Loucy (cell line): ENCODE results near the gene PRELID1.

Experiments used
- H2AFZ ChIP-seq: fragments of 200-600 bp; sonication (generic); 2 replicates; pipeline ENCODE4 v1.6.0; 2016; ENCODE audit warnings: antibody characterized with exemption, mild to moderate bottlenecking, low read length, moderate library complexity
- H3F3A ChIP-seq: fragments of 200-600 bp; 2 replicates; pipeline ENCODE4 v1.6.0; 2016; ENCODE audit warnings: antibody characterized with exemption, low read depth, mild to moderate bottlenecking
- H3K27me3 ChIP-seq: fragments of 200-600 bp; sonication (generic); 2 replicates; pipeline ENCODE4 v1.6.1; 2014; ENCODE audit warnings: low read length, mild to moderate bottlenecking; ENCODE audit not compliant: insufficient read depth, poor library complexity, severe bottlenecking
- H3K36me3 ChIP-seq: fragments of 200-600 bp; sonication (generic); 2 replicates; pipeline ENCODE4 v1.6.1; 2016; ENCODE audit warnings: low read length; ENCODE audit not compliant: insufficient read depth
- H3K4me1 ChIP-seq: fragments of 200-600 bp; sonication (generic); 2 replicates; pipeline ENCODE4 v1.5.1; 2014; ENCODE audit warnings: low read length, mild to moderate bottlenecking; ENCODE audit not compliant: insufficient read depth, poor library complexity, severe bottlenecking
- H3K4me2 ChIP-seq: fragments of 200-600 bp; sonication (generic); 2 replicates; pipeline ENCODE4 v1.6.0; 2014; ENCODE audit warnings: antibody characterized with exemption, low read length, low read depth, mild to moderate bottlenecking; ENCODE audit not compliant: poor library complexity, severe bottlenecking
- H3K4me3 ChIP-seq: fragments of 200-600 bp; sonication (generic); 2 replicates; pipeline ENCODE4 v1.5.1; 2014; ENCODE audit warnings: low read length, mild to moderate bottlenecking, mixed read lengths; ENCODE audit not compliant: poor library complexity, severe bottlenecking
- H3K79me2 ChIP-seq: fragments of 200-600 bp; sonication (generic); 2 replicates; pipeline ENCODE4 v1.6.1; 2014; ENCODE audit warnings: low read length; ENCODE audit not compliant: insufficient read depth
- H3K9ac ChIP-seq: fragments of 200-600 bp; sonication (generic); 2 replicates; pipeline ENCODE4 v1.6.0; 2014; ENCODE audit warnings: mild to moderate bottlenecking, low read depth, low read length, moderate library complexity; ENCODE audit not compliant: poor library complexity, severe bottlenecking
- H3K9me2 ChIP-seq: fragments of 200-600 bp; sonication (generic); replicated peaks from 2 replicates; pipeline ENCODE4 v1.6.1; 2016; ENCODE audit warnings: low read depth, low read length, mixed read lengths
- H3K9me3 ChIP-seq: fragments of 200-600 bp; sonication (generic); 2 replicates; pipeline ENCODE4 v1.6.1; 2014; ENCODE audit warnings: mild to moderate bottlenecking, antibody characterized with exemption, low read length, low read depth; ENCODE audit not compliant: insufficient read depth
- H4K20me1 ChIP-seq: fragments of 200-600 bp; sonication (generic); 2 replicates; pipeline ENCODE4 v1.6.0; 2014; ENCODE audit warnings: antibody characterized with exemption, low read length, mild to moderate bottlenecking; ENCODE audit not compliant: insufficient read depth, poor library complexity, severe bottlenecking
- CTCF ChIP-seq: fragments of 200-600 bp; sonication (generic); conservative IDR thresholded peaks from 2 replicates; pipeline ENCODE4 v1.5.1; 2014; ENCODE audit warnings: mild to moderate bottlenecking, antibody characterized with exemption, low read length
- EZH2phosphoT487 ChIP-seq: fragments of 200-600 bp; IDR thresholded peaks from 2 replicates; pipeline ENCODE4 v1.6.1; 2018; ENCODE audit warnings: antibody characterized with exemption, mild to moderate bottlenecking, moderate library complexity, borderline replicate concordance

The PRELID1 gene

GRCh38 chr5:177351392-177352329, 48.1 kb downstream of the PRELID1 start, which contains the start of gene LMAN2:
LMAN2 (minus strand) TSS chr5:177351668; CDS start chr5:177351647, 21 bp downstream.
- Histone ChIP-seq H3K36me3 (no peaks in the 10 kb centered on the region), H3K4me3 (peak within 1 kb of the TSS; percentile 92), H3K79me2 (peaks cover 45% of the 10 kb centered on the region), H3F3A (no peaks in the 10 kb centered on the region), H3K4me2 (peak within 1 kb of the TSS; percentile 97), H3K4me1 (peaks cover 37% of the 10 kb centered on the region), H3K9ac (peak within 1 kb of the TSS; percentile 84), H3K9me3 (no peaks in the 10 kb centered on the region), H4K20me1 (peaks cover 8% of the 10 kb centered on the region), H3K9me2 (no peaks in the 10 kb centered on the region), H3K27me3 (no peaks in the 10 kb centered on the region), H2AFZ (peak within 1 kb of the TSS; percentile 97)
- no peak for TF ChIP-seq EZH2phosphoT487
- TF ChIP-seq CTCF, result no peak

GRCh38 chr5:177353093-177353492, 49.5 kb downstream of the PRELID1 start:
- Histone ChIP-seq H3K4me2 (no peak overlapping the region), H3K9me2 (no peaks in the 10 kb centered on the region), H3K9ac (no peak overlapping the region), H3K4me3 (no peak overlapping the region), H4K20me1 (peaks cover 4% of the 10 kb centered on the region), H3K79me2 (peaks cover 32% of the 10 kb centered on the region), H3K27me3 (no peaks in the 10 kb centered on the region), H3K36me3 (no peaks in the 10 kb centered on the region), H2AFZ (no peak overlapping the region), H3K4me1 (peaks cover 35% of the 10 kb centered on the region), H3K9me3 (no peaks in the 10 kb centered on the region), H3F3A (no peaks in the 10 kb centered on the region)
- TF ChIP-seq EZH2phosphoT487 (no peak), CTCF (no peak)

- H3K4me2 ChIP-seq, result no peak overlapping the region
- H3K27me3 ChIP-seq, result no peaks in the 10 kb centered on the region
- H3K79me2 ChIP-seq, result peaks cover 33% of the 10 kb centered on the region
- H3K9ac ChIP-seq, result no peak overlapping the region
- H3K4me3 ChIP-seq, result no peak overlapping the region
- no peaks in the 10 kb centered on the region for H3K36me3 ChIP-seq
- no peaks in the 10 kb centered on the region for H3K9me2 ChIP-seq
- H3K9me3 ChIP-seq, result no peaks in the 10 kb centered on the region
- H3K4me1 ChIP-seq, result peaks cover 46% of the 10 kb centered on the region
- peaks cover 4% of the 10 kb centered on the region for H4K20me1 ChIP-seq
- no peak for TF ChIP-seq EZH2phosphoT487
- no peak for TF ChIP-seq CTCF
- no peaks in the 10 kb centered on the region for H3F3A ChIP-seq
- no peak overlapping the region for H2AFZ ChIP-seq
Observed at GRCh38 chr5:177354256-177354655, 50.7 kb downstream of the PRELID1 start.
